SK-N-SH (cell line): ENCODE data around the gene SLCO2A1. TPM values are rescaled to one million over a fixed set of nuclear protein-coding genes. Genes with fewer than 3 reads are reported as not detected.

Experiments
- CTCF ChIA-PET: fragments of 300-600, 350-600 bp; formaldehyde crosslinking; extraction: SDS; loops from one replicate; lab custom pipeline; 2021; lab: Yijun Ruan, JAX
- POLR2A ChIA-PET: fragments of 350-600 bp; sonication (Branson Sonifier 250); formaldehyde crosslinking; extraction: SDS; loops from one replicate; lab custom pipeline; 2020; ENCODE audit warnings: antibody characterized with exemption, inconsistent platforms; lab: Yijun Ruan, JAX
- DNase-seq: peaks from one replicate; pipeline ENCODE4 v3.0.0; 2012
- H2AFZ ChIP-seq: fragments of 200-600 bp; sonication (generic); 2 replicates; pipeline ENCODE4 v1.8.1; 2016; ENCODE audit warnings: antibody characterized with exemption, mild to moderate bottlenecking, low read depth
- H3F3A ChIP-seq: fragments of 200-600 bp; sonication (generic); replicated peaks from 2 replicates; pipeline ENCODE3; 2016; ENCODE audit warnings: antibody characterized with exemption, mild to moderate bottlenecking; ENCODE audit not compliant: insufficient read depth
- H3K27ac ChIP-seq, 2 experiments: fragments of 200-500 bp in 1 of 2; fragments of 200-600 bp in 1 of 2; sonication (Bioruptor generic) in 1 of 2; sonication (generic), shearing (Covaris generic) in 1 of 2; 2 replicates each; pipeline versions ENCODE4 v1.5.1 to v1.6.1; 2014 to 2016; ENCODE audit warnings: low read depth in 2 of 2, inconsistent platforms in 1 of 2, low read length in 1 of 2, mild to moderate bottlenecking in 1 of 2, mixed read lengths in 1 of 2
- H3K27me3 ChIP-seq: fragments of 200-600 bp; sonication (generic), shearing (Covaris generic); 2 replicates; pipeline ENCODE4 v1.6.1; 2016; ENCODE audit warnings: mixed run types; ENCODE audit not compliant: insufficient read depth
- H3K36me3 ChIP-seq, 2 experiments: fragments of 200-500 bp in 1 of 2; fragments of 200-600 bp in 1 of 2; sonication (Bioruptor generic) in 1 of 2; sonication (generic) in 1 of 2; replicated peaks in 1 of 2; 2 replicates each; pipeline versions ENCODE3 to v1.5.1; 2014 to 2016; ENCODE audit warnings: low read length in 1 of 2, mild to moderate bottlenecking in 1 of 2; ENCODE audit not compliant: insufficient read depth in 2 of 2, control insufficient read depth in 1 of 2
- H3K4me1 ChIP-seq, 2 experiments: fragments of 200-500 bp in 1 of 2; fragments of 200-600 bp in 1 of 2; sonication (Bioruptor generic) in 1 of 2; sonication (generic), shearing (Covaris generic) in 1 of 2; 2 replicates each; pipeline versions ENCODE4 v1.5.1 to v1.6.1; 2014 to 2016; ENCODE audit warnings: low read depth in 1 of 2, low read length in 1 of 2, mixed run types in 1 of 2; ENCODE audit not compliant: insufficient read depth in 2 of 2, control insufficient read depth in 1 of 2
- H3K4me2 ChIP-seq: fragments of 200-600 bp; sonication (generic), shearing (Covaris generic); 2 replicates; pipeline ENCODE4 v1.6.1; 2017; ENCODE audit warnings: mixed run types
- H3K4me3 ChIP-seq, 2 experiments: fragments of 200-500 bp in 1 of 2; fragments of 200-600 bp in 1 of 2; sonication (Bioruptor generic) in 1 of 2; sonication (generic), shearing (Covaris generic) in 1 of 2; 2 replicates each; pipeline versions ENCODE4 v1.5.1 to v1.8.1; 2014 to 2016; ENCODE audit warnings: low read depth in 2 of 2, inconsistent platforms in 1 of 2, low read length in 1 of 2, mild to moderate bottlenecking in 1 of 2, mixed read lengths in 1 of 2, moderate library complexity in 1 of 2
- H3K79me2 ChIP-seq: fragments of 200-600 bp; sonication (generic); 2 replicates; pipeline ENCODE4 v1.8.1; 2017; ENCODE audit warnings: mild to moderate bottlenecking; ENCODE audit not compliant: insufficient read depth
- H3K9ac ChIP-seq: fragments of 200-600 bp; sonication (generic); 2 replicates; pipeline ENCODE4 v1.6.1; 2017; ENCODE audit warnings: mixed run types
- H3K9me2 ChIP-seq: fragments of 200-600 bp; sonication (generic); 2 replicates; pipeline ENCODE4 v1.6.1; 2017; ENCODE audit warnings: mixed run types
- H3K9me3 ChIP-seq: fragments of 200-600 bp; sonication (generic); 2 replicates; pipeline ENCODE4 v1.6.1; 2017; ENCODE audit warnings: mixed run types, mild to moderate bottlenecking, moderate library complexity
- H4K20me1 ChIP-seq: fragments of 200-600 bp; sonication (generic); 2 replicates; pipeline ENCODE4 v1.6.1; 2017; ENCODE audit warnings: mild to moderate bottlenecking, mixed run types; ENCODE audit not compliant: insufficient read depth
- CHD2 ChIP-seq: fragments of 150-350 bp; IDR thresholded peaks from 2 replicates; pipeline ENCODE4 v1.6.1; 2018; ENCODE audit warnings: low read length; ENCODE audit not compliant: partially characterized antibody
- EP300 ChIP-seq, 2 experiments: IDR thresholded peaks; 2 replicates each; pipeline versions ENCODE4 v1.4.0 to v1.6.1; 2012; ENCODE audit warnings: borderline replicate concordance in 1 of 2, low read depth in 1 of 2, low read length in 1 of 2
- EZH2phosphoT487 ChIP-seq: fragments of 200-600 bp; sonication (generic); IDR thresholded peaks from 2 replicates; pipeline ENCODE4 v1.6.1; 2017; ENCODE audit warnings: low read depth, mixed run types, mild to moderate bottlenecking, antibody characterized with exemption, moderate library complexity, borderline replicate concordance
- FOXJ3 ChIP-seq: sonication (generic); formaldehyde crosslinking; IDR thresholded peaks from 2 replicates; pipeline ENCODE4 v1.5.1; 2020; ENCODE audit warnings: mild to moderate bottlenecking, missing genetic modification reagents
- FOXM1 ChIP-seq: IDR thresholded peaks from 2 replicates; pipeline ENCODE4 v1.4.0; 2012; ENCODE audit warnings: low read depth, mild to moderate bottlenecking
- GABPA ChIP-seq: IDR thresholded peaks from 2 replicates; pipeline ENCODE4 v1.4.0; 2012; ENCODE audit warnings: low read depth, mild to moderate bottlenecking
- MAX ChIP-seq: IDR thresholded peaks from 2 replicates; pipeline ENCODE4 v1.4.0; 2012; ENCODE audit warnings: low read depth
- MXI1 ChIP-seq: IDR thresholded peaks from 2 replicates; pipeline ENCODE4 v1.6.1; 2012; ENCODE audit warnings: mild to moderate bottlenecking, low read depth, low read length, improper control_type of control experiment
- NFIC ChIP-seq: IDR thresholded peaks from 2 replicates; pipeline ENCODE4 v1.4.0; 2012; ENCODE audit warnings: borderline replicate concordance
- NRF1 ChIP-seq: IDR thresholded peaks from 2 replicates; pipeline ENCODE4 v1.6.1; 2012; ENCODE audit warnings: low read depth, mild to moderate bottlenecking, low read length
- RAD21 ChIP-seq: IDR thresholded peaks from 2 replicates; pipeline ENCODE4 v1.6.1; 2012; ENCODE audit warnings: mild to moderate bottlenecking, low read length
- RXRA ChIP-seq: IDR thresholded peaks from 2 replicates; pipeline ENCODE4 v1.4.0; 2012; ENCODE audit warnings: low read depth, mild to moderate bottlenecking, borderline replicate concordance
- SIN3A ChIP-seq: IDR thresholded peaks from 2 replicates; pipeline ENCODE4 v1.6.1; 2012; ENCODE audit warnings: low read depth, mild to moderate bottlenecking, low read length, moderate library complexity, borderline replicate concordance
- SMC3 ChIP-seq: IDR thresholded peaks from 2 replicates; pipeline ENCODE4 v1.6.1; 2012; ENCODE audit warnings: low read depth, low read length, improper control_type of control experiment
- TCF12 ChIP-seq: IDR thresholded peaks from 2 replicates; pipeline ENCODE4 v1.4.0; 2012
- TEAD4 ChIP-seq: IDR thresholded peaks from 2 replicates; pipeline ENCODE4 v1.4.0; 2012; ENCODE audit warnings: mild to moderate bottlenecking, borderline replicate concordance; ENCODE audit not compliant: insufficient read depth
- USF1 ChIP-seq: IDR thresholded peaks from 2 replicates; pipeline ENCODE4 v1.4.0; 2012; ENCODE audit warnings: low read depth, borderline replicate concordance
- YY1 ChIP-seq: IDR thresholded peaks from 2 replicates; pipeline ENCODE4 v1.4.0; 2012; ENCODE audit warnings: low read depth, mild to moderate bottlenecking
- ZBTB33 ChIP-seq: IDR thresholded peaks from 2 replicates; pipeline ENCODE4 v1.4.0; 2012; ENCODE audit warnings: low read depth, borderline replicate concordance
- WGBS: methylation state at CpG from one replicate; pipeline ENCODE4 v1.1.6; 2017; ENCODE audit warnings: low lambda C conversion rate; 5-methylcytosine and 5-hydroxymethylcytosine counted together
- polyA plus RNA-seq, 3 experiments: library from polyadenylated mRNA; depleted of rRNA; stranded (reverse); fragments of >200 nt; gene quantifications; 2 replicates each; pipeline ENCODE4 v1.2.3, GENCODE V29; 2012

Gene SLCO2A1
- polyA plus RNA-seq, 1 of the 3 experiments (the other 2 are of a cell fraction): 9.3 TPM

- no peak for DNase-seq
- POLR2A ChIA-PET: no interaction called here
- no peak for TF ChIP-seq FOXJ3
- TF ChIP-seq TEAD4: no peak
- no peak for TF ChIP-seq MAX
- TF ChIP-seq CHD2: no peak
- TF ChIP-seq RAD21: no peak
- TF ChIP-seq MXI1: no peak
- no peak for TF ChIP-seq NRF1
- TF ChIP-seq EZH2phosphoT487: no peak
- TF ChIP-seq TCF12: no peak
- TF ChIP-seq SIN3A: no peak
- no peak for TF ChIP-seq GABPA
- no peak for TF ChIP-seq RXRA
- TF ChIP-seq USF1: no peak
- TF ChIP-seq, all 33 proteins: peak for 0
- Histone ChIP-seq H3F3A (no peaks in the 10 kb centered on the region), H3K9me2 (no peaks in the 10 kb centered on the region), H3K27me3 (no peaks in the 10 kb centered on the region; the same call in 1 of the 2 replicates), H3K9me3 (no peaks in the 10 kb centered on the region), H4K20me1 (no peaks in the 10 kb centered on the region), H2AFZ (no peak overlapping the region), H3K4me2 (no peak overlapping the region), H3K4me1 (no peaks in the 10 kb centered on the region), H3K79me2 (no peaks in the 10 kb centered on the region), H3K27ac (no peak overlapping the region), H3K4me3 (no peak overlapping the region), H3K9ac (no peak overlapping the region), H3K36me3 (no peaks in the 10 kb centered on the region)
- CTCF ChIA-PET: no interaction called here
- 67% methylated on average over 4 of the region's 4 CpGs for WGBS
Measured at GRCh38 chr3:133977568-133977967, 52.2 kb downstream of the SLCO2A1 start.

- 65% methylated on average over 8 of the region's 8 CpGs for WGBS
- DNase-seq: no peak
- no peaks in the 10 kb centered on the region for H3K36me3 ChIP-seq
- no peaks in the 10 kb centered on the region for H4K20me1 ChIP-seq
- H3K4me1 ChIP-seq: peaks cover 0 to 9% of the 10 kb centered on the region in 2 experiments; a peak in 1 of 4 replicates
- no peaks in the 10 kb centered on the region for H3K79me2 ChIP-seq
- no peaks in the 10 kb centered on the region for H3F3A ChIP-seq
- no peak overlapping the region for H3K9ac ChIP-seq
- ChIA-PET CTCF (interaction anchor here (1.9 kb wide), 1 partner anchor 43 kb away, joined by 6 read pairs; no protein-coding TSS in a partner anchor), POLR2A (no interaction called here)
- H3K9me2 ChIP-seq: no peaks in the 10 kb centered on the region
- TF ChIP-seq SMC3: no peak
- no peak for TF ChIP-seq NFIC
- TF ChIP-seq ZBTB33: no peak
- TF ChIP-seq CHD2: no peak
- no peak for TF ChIP-seq TCF12
- TF ChIP-seq EP300 (IDR thresholded peaks at IDR 0.05; ENCODE audit: borderline replicate concordance in 1 of 2, low read depth in 1 of 2, low read length in 1 of 2): no peak
- TF ChIP-seq YY1: no peak
- TF ChIP-seq GABPA: no peak
- no peak for TF ChIP-seq FOXM1
- H3K9me3 ChIP-seq: no peaks in the 10 kb centered on the region
- H3K4me2 ChIP-seq: no peak overlapping the region
- no peak overlapping the region for H3K4me3 ChIP-seq
- no peak overlapping the region for H3K27ac ChIP-seq
- H2AFZ ChIP-seq: no peak overlapping the region
- H3K27me3 ChIP-seq: no peaks in the 10 kb centered on the region
Measured at GRCh38 chr3:133973249-133973980, 56.3 kb downstream of the SLCO2A1 start.
